ENCODE data around the gene ADCY3. TPM values are rescaled to one million over a fixed set of nuclear protein-coding genes. Genes with fewer than 3 reads are reported as not detected.
A peak's percentile ranks its signal among the peaks of the same experiment; 100 is the strongest.
"Not testable (repeated sequence)": the region's sequence is repeated elsewhere in the genome, so short reads cannot be mapped to it uniquely, and the experiment has no call there.

ADCY3 gene
- polyA plus RNA-seq, 3 donors, result 16.4 to 120 (median 96.4) TPM

GRCh38 chr2:24809316-24810007 is 110.6 kb downstream of the ADCY3 start:
- 85 to 92% (median 89%) methylated on average over 4 of the region's 4 CpGs for WGBS, 3 donors
- H3K27ac ChIP-seq (ENCODE audit: low read depth, low read length), result no peak overlapping the region

DNA sequence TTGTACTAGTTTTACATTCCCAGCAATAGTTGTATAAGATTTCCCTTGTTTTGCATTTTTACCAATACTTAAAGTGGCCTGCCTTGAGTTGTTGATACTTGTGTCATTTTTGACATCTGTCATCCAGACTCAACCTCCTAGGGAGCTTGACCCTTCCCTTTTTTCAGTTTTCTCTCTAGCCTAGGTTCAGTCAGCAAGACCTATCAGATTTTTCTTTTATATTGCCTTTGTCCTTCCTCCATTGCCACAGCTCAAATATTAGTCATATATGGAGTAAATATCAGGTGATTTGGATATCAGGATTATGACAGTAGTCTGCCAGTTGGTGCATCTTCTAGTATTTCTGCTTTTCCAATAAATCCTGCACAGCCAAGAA is 113.4 kb downstream of the ADCY3 start:
- no peak overlapping the region for H3K27ac ChIP-seq (ENCODE audit: low read depth, low read length)

DNA sequence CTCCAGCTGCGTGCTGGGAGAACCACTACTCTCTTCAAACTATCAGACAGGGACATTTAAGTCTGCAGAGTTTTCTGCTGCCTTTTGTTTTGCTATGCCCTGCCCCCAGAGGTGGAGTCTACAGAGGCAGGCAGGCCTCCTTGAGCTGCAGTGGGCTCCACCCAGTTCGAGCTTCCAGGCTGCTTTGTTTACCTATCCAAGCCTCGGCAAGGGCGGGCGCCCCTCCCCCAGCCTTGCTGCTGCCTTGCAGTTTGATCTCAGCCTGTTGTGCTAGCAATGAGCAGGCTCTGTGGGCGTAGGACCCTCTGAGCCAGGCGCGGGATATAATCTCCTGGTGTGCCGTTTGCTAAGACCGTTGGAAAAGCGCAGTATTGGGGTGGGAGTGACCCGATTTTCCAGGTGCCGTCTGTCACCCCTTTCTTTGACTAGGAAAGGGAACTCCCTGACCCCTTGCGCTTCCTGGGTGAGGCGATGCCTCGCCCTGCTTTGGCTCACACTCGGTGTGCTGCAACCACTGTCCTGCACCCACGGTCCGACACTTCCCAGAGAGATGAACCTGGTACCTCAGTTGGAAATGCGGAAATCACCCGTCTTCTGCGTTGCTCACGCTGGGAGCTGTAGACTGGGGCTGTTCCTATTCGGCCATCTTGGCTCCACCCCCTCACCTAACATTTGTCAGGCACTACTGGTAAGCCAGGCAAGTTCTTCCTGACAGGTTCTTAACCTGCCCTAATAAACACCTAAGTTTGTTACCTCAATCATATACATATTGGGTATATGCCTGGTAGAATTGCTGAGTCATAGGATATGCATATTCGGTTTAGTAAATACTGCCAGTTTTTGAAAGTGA is 114.0 kb downstream of the ADCY3 start:
- 93 to 97% (median 96%) methylated on average over 23 to 25 of the region's 25 CpGs for WGBS, 3 donors
- not testable (repeated sequence) for H3K27ac ChIP-seq (ENCODE audit: low read depth, low read length)

DNA sequence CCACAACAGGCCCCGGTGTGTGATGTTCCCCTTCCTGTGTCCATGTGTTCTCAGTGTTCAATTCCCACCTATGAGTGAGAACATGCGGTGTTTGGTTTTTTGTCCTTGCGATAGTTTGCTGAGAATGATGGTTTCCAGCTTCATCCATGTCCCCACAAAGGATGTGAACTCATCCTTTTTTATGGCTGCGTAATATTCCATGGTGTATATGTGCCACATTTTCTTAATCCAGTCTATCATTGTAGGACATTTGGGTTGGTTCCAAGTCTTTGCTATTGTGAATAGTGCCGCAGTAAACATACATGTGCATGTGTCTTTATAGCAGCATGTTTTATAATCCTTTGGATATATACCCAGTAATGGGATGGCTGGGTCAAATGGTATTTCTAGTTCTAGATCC is 119.5 kb downstream of the ADCY3 start:
- 96 to 97% (median 97%) methylated on average over 3 of the region's 5 CpGs for WGBS, 3 donors
- H3K27ac ChIP-seq (ENCODE audit: low read depth, low read length), result not testable (repeated sequence)

DNA sequence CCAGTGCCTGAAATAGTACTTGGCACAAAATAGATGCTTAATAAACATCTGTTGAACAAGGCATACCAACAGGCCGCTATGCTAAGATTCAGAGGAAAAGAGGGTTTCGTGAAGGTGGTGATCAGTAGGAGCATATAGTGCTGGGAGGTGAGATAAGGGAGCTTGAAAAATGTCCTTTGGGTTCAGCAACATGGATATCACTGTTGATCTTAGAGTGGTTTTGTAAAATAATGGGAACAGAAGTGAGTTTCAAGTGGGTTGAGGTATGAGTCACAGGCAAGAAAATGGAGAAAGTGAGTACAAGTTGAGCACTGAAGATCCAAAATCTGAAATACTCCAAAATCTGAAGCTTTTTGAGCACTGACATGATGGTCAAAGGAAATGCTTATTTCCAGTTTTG is 122.4 kb downstream of the ADCY3 start:
- whole genome bisulfite sequencing, 3 donors, result 94 to 98% (median 95%) methylated on average over 2 of the region's 2 CpGs
- H3K27ac ChIP-seq (ENCODE audit: low read depth, low read length), result no peak overlapping the region

GRCh38 chr2:24793761-24794435 is 126.1 kb downstream of the ADCY3 start:
- H3K27ac ChIP-seq (ENCODE audit: low read depth, low read length), result no peak overlapping the region
- WGBS, 3 donors, result 5 to 6% (median 6%) methylated on average over 14 of the region's 14 CpGs

GRCh38 chr2:24792874-24793760 is 126.9 kb downstream of the ADCY3 start, which contains the start of the genes CENPO and PTRHD1:
Gene CENPO (plus strand): TSS chr2:24793425. CDS start chr2:24793920, 495 bp downstream.
Gene PTRHD1 (minus strand): TSS chr2:24793391. CDS start chr2:24793377, 14 bp downstream.
- WGBS, 3 donors, result 0 to 1% (median 0%) methylated on average over 72 to 74 of the region's 74 CpGs
- peak within 1 kb of the TSS; percentile 79 for H3K27ac ChIP-seq (ENCODE audit: low read depth, low read length)

DNA sequence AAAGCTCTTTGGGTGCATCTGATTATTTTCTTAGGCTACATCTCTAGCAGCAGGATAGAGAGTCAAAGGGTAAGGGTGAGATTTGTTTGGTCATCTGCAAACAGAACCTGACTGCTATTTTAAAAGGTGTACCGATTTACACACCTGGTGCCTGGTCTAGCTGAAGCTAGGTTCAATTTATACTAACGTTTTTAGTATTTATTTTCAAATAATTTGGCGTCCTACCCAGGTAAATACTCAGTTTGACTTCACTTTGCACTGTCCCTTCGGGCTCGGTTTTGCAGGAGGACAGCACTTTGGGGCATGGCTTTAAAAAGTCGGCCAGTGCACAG is 127.5 kb downstream of the ADCY3 start:
- no peak overlapping the region for H3K27ac ChIP-seq (ENCODE audit: low read depth, low read length)
- WGBS, 3 donors, result 2 to 4% (median 3%) methylated on average over 6 of the region's 6 CpGs

DNA sequence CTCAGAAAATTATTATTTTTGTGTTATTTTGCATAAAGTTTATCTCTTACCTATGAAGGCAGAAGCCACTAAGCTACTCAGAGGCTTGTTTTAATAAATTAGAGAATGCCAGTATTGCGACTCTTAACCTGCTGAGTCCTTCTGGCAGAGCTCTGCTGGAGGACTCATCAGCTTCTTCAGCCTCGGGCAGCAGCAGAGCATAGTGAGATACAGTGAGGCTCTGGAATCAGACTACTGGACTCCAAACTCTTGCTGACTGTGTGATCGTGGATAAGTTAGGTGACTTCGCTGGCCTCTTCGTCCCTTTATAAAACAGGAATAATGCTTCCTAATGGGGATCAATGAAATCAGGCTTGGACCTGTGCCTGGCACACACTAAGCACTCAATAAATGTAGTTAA is 128.6 kb downstream of the ADCY3 start:
- 94 to 95% (median 95%) methylated on average over 5 of the region's 5 CpGs for WGBS, 3 donors
- no peak overlapping the region for H3K27ac ChIP-seq (ENCODE audit: low read depth, low read length)

GRCh38 chr2:24788816-24789215 is 131.2 kb downstream of the ADCY3 start:
- 66 to 75% (median 71%) methylated on average over 3 of the region's 3 CpGs for WGBS, 3 donors
- no peak overlapping the region for H3K27ac ChIP-seq (ENCODE audit: low read depth, low read length)

DNA sequence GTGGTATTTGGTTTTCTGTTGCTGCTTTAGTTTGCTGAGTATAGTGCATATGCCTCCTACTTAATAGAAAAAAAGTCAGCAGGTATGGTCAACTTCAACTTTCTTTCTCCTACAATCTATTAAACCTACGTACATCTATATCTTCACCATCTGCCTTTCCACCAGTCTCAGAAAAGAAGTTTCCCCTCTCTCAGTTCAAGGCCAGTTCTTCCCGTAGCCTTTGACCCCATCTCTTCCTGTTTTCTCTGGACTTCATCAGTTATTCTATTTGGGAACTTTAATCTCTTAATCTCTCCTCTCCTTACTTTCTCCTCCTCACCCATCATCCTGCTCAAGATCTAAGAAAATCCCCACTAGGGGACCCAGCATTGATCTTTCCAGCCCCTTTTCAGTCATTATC is 132.5 kb downstream of the ADCY3 start:
- 64 to 75% (median 70%) methylated on average over 2 of the region's 2 CpGs for WGBS, 3 donors

DNA sequence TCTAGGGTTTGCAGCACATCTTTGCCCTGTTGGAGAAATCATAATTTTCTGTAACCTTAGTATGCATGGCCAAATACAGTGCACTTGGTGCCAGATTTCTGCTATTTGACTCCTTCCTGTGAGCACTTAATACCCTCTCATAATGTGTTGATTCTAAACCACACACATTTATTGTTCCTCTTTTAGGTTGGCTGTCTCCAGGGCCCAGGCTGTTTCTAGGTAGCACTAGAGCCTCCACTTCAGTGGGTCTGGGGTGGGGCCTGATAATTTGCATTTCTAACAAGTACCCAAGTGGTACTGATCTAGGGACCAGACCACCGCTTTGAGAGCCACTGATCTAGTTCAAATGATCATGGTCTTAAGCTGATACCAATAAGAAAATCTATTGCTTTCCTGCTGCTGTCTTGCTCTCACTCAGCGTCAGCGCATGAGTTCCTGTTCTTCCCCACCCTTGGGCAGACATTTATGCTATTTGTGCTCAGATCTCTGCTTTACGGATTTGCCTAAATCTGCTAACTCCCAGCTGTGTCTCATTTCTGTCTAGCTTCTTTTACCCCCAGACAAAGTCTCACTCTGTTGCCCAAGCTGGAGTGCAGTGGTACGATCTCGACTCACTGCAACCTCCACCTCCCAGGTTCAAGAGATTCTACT is 134.2 kb downstream of the ADCY3 start:
- H3K27ac ChIP-seq (ENCODE audit: low read depth, low read length), result no peak overlapping the region
- WGBS, 3 donors, result 76 to 85% (median 81%) methylated on average over 6 of the region's 6 CpGs

More for the DNA sequence above, 132.5 kb downstream of the ADCY3 start:
- H3K27ac ChIP-seq (ENCODE audit: low read depth, low read length), result no peak overlapping the region

DNA sequence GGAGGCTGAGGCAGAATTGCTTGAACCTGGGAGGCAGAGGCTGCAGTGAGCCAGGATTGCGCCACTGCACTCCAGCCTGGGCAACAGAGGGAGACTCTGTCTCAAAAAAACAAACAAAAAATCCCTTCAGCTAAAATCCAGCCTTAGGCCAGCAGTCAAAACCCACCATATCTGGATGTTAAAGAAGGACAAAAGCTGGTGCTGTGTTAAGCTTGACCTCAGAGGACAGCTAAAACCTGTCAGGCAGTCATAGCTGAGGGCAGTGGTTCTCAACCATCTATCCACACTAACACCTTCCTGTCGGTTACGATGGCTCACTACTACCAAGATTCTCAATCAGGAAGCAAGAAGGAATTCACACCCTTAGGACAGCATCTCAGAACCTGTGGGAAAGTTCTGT is 136.4 kb downstream of the ADCY3 start:
- no peak overlapping the region for H3K27ac ChIP-seq (ENCODE audit: low read depth, low read length)
- 87 to 89% (median 88%) methylated on average over 3 of the region's 3 CpGs for WGBS, 3 donors

DNA sequence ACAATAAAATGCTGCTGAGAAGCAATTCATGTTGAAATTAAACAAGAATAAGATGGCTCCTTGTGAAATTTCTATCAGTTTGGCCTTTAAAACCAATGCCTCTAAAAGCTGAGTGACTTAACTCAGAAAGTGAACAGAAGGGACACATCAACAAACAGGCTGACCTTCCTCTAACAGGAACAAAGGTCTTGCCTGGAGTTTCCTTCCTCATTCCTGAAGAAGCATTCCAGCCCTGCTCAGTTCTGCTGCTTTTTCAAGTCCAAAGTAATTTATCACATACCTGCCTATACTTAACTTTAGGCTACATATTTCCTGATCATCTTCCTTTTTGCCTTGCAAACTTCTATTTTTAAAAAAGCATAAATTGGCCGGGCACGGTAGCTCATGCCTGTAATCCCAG is 140.9 kb downstream of the ADCY3 start:
- no peak overlapping the region for H3K27ac ChIP-seq (ENCODE audit: low read depth, low read length)
- WGBS, 3 donors, result 41 to 67% (median 45%) methylated on average over 2 of the region's 2 CpGs

- 60 to 85% (median 79%) methylated on average over 3 of the region's 3 CpGs for WGBS, 3 donors
These were observed 145.7 kb downstream of the ADCY3 start for GRCh38 chr2:24774373-24774772.

GRCh38 chr2:24771764-24772586 is 148.1 kb downstream of the ADCY3 start:
- 92 to 95% (median 92%) methylated on average over 5 of the region's 5 CpGs for WGBS, 3 donors
- H3K27ac ChIP-seq (ENCODE audit: low read depth, low read length), result no peak overlapping the region

More at GRCh38 chr2:24774373-24774772, 145.7 kb downstream of the ADCY3 start:
- no peak overlapping the region for H3K27ac ChIP-seq (ENCODE audit: low read depth, low read length)

GRCh38 chr2:24771061-24771460 is 149.0 kb downstream of the ADCY3 start:
- 87 to 92% (median 91%) methylated on average over 5 of the region's 5 CpGs for WGBS, 3 donors
- H3K27ac ChIP-seq (ENCODE audit: low read depth, low read length), result no peak overlapping the region

Data from adipose tissue (tissue), 3 donors.